Hepatocyte (in vitro differentiated cells): ENCODE data around the gene MACROD2. TPM values are rescaled to one million over a fixed set of nuclear protein-coding genes. Genes with fewer than 3 reads are reported as not detected.

Source experiments
- DNase-seq: peaks from one replicate; pipeline ENCODE4 v3.0.0-alpha.2; 2016; ENCODE audit warnings: low spot score
- H2AFZ ChIP-seq: fragments of 200-600 bp; sonication (generic); 2 replicates; pipeline ENCODE4 v1.6.0; 2016; ENCODE audit warnings: antibody characterized with exemption, mild to moderate bottlenecking
- H3K27ac ChIP-seq: fragments of 200-600 bp; sonication (generic); 2 replicates; pipeline ENCODE4 v1.5.1; 2016; ENCODE audit warnings: mild to moderate bottlenecking
- H3K27me3 ChIP-seq: fragments of 200-600 bp; sonication (generic); 2 replicates; pipeline ENCODE4 v1.6.1; 2016
- H3K36me3 ChIP-seq: fragments of 200-600 bp; sonication (generic); replicated peaks from 2 replicates; pipeline ENCODE4 v1.5.1; 2016; ENCODE audit warnings: low read depth; ENCODE audit not compliant: insufficient read depth
- H3K4me1 ChIP-seq: fragments of 200-600 bp; sonication (generic); 2 replicates; pipeline ENCODE4 v1.5.1; 2016; ENCODE audit warnings: mild to moderate bottlenecking, moderate library complexity; ENCODE audit not compliant: insufficient read depth
- H3K4me2 ChIP-seq: fragments of 200-600 bp; sonication (generic); 2 replicates; pipeline ENCODE4 v1.6.0; 2016
- H3K4me3 ChIP-seq: fragments of 200-600 bp; sonication (generic); 2 replicates; pipeline ENCODE4 v1.5.1; 2016; ENCODE audit warnings: mild to moderate bottlenecking
- H3K79me2 ChIP-seq: fragments of 200-600 bp; sonication (generic); 2 replicates; pipeline ENCODE4 v1.6.0; 2017; ENCODE audit warnings: mild to moderate bottlenecking
- H3K9me2 ChIP-seq: fragments of 200-600 bp; sonication (generic); replicated peaks from 2 replicates; pipeline ENCODE4 v1.6.0; 2017; ENCODE audit warnings: mild to moderate bottlenecking; ENCODE audit not compliant: insufficient read depth
- H3K9me3 ChIP-seq: fragments of 200-600 bp; sonication (generic); 2 replicates; pipeline ENCODE4 v1.5.1; 2016; ENCODE audit warnings: low read depth, mild to moderate bottlenecking
- H4K20me1 ChIP-seq: fragments of 200-600 bp; sonication (generic); 2 replicates; pipeline ENCODE4 v1.6.0; 2016; ENCODE audit warnings: mild to moderate bottlenecking; ENCODE audit not compliant: insufficient read depth, poor library complexity, severe bottlenecking
- CTCF ChIP-seq: fragments of 200-600 bp; sonication (generic); IDR thresholded peaks from 2 replicates; pipeline ENCODE4 v1.5.1; 2016; ENCODE audit warnings: antibody characterized with exemption, mild to moderate bottlenecking; ENCODE audit not compliant: poor library complexity
- EZH2 ChIP-seq: fragments of 200-600 bp; sonication (generic); IDR thresholded peaks from 2 replicates; pipeline ENCODE4 v1.6.1; 2016; ENCODE audit warnings: antibody characterized with exemption, mild to moderate bottlenecking, borderline replicate concordance
- EZH2phosphoT487 ChIP-seq: fragments of 200-600 bp; sonication (generic); IDR thresholded peaks from one replicate; pipeline ENCODE4 v1.6.1; 2018; ENCODE audit warnings: antibody characterized with exemption, mild to moderate bottlenecking, low read depth, moderate library complexity; ENCODE audit not compliant: unreplicated experiment, severe bottlenecking
- WGBS: methylation state at CpG from one replicate; pipeline ENCODE4 v1.1.6; 2016; ENCODE audit warnings: low lambda C conversion rate; ENCODE audit errors: missing lambda C conversion rate; 5-methylcytosine and 5-hydroxymethylcytosine counted together
- polyA plus RNA-seq: library from polyadenylated mRNA; unstranded; fragments of >200 nt; fragmentation: Nextera tagmentation; extraction: Ambion mirVana; gene quantifications from 2 replicates; pipeline ENCODE4 v1.2.1, GENCODE V29; 2016
- total RNA-seq: library from RNA; depleted of rRNA; stranded (reverse); fragments of >200 nt; gene quantifications from 2 replicates; pipeline ENCODE4 v1.2.3, GENCODE V29; 2014

MACROD2 gene
- total and polyA plus RNA-seq, 2 experiments from 2014 or later = 2.4 to 3.1 TPM

DNA sequence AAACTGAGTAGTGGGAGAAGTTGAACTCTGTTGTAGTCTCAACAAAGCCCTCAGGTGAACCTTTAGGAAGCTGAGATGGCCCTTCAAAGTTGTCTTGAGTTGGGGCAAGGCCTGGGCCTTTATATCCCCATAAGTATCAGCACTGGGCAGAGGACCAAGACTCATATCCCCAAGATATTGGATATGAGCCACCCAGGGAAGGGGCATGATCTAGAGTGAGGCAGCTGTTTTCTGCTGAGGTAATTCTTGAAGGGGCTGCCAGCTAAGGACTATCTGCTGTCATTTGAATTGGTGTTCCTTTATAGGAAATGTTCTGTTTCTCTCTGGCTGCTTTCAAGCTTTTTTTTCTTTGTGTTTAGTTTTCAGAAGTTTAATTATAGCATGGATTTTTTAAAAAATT lies 482.8 kb downstream of the MACROD2 start:
- no peaks in the 10 kb centered on the region for H4K20me1 ChIP-seq
- H3K27me3 ChIP-seq = no peaks in the 10 kb centered on the region
- no peaks in the 10 kb centered on the region for H3K4me1 ChIP-seq
- DNase-seq = no peak
- H3K9me2 ChIP-seq = no peaks in the 10 kb centered on the region
- H3K36me3 ChIP-seq = no peaks in the 10 kb centered on the region
- no peak overlapping the region for H3K4me3 ChIP-seq
- no peak overlapping the region for H3K27ac ChIP-seq
- no peak overlapping the region for H2AFZ ChIP-seq
- no peaks in the 10 kb centered on the region for H3K9me3 ChIP-seq
- H3K79me2 ChIP-seq = no peaks in the 10 kb centered on the region
- TF ChIP-seq EZH2 (no peak), EZH2phosphoT487 (no peak), CTCF (no peak)
- no peak overlapping the region for H3K4me2 ChIP-seq

GRCh38 chr20:14481863-14482262 lies 486.5 kb downstream of the MACROD2 start:
- H3K4me1 ChIP-seq = no peaks in the 10 kb centered on the region
- no peaks in the 10 kb centered on the region for H4K20me1 ChIP-seq
- no peak for TF ChIP-seq CTCF
- TF ChIP-seq EZH2phosphoT487 = no peak
- no peak for TF ChIP-seq EZH2
- no peak overlapping the region for H3K27ac ChIP-seq
- DNase-seq = no peak
- no peaks in the 10 kb centered on the region for H3K36me3 ChIP-seq
- no peak overlapping the region for H2AFZ ChIP-seq
- no peaks in the 10 kb centered on the region for H3K27me3 ChIP-seq
- H3K4me3 ChIP-seq = no peak overlapping the region
- H3K4me2 ChIP-seq = no peak overlapping the region
- no peaks in the 10 kb centered on the region for H3K79me2 ChIP-seq
- H3K9me3 ChIP-seq = no peaks in the 10 kb centered on the region
- WGBS = 95% methylated on average over 3 of the region's 3 CpGs
- H3K9me2 ChIP-seq = no peaks in the 10 kb centered on the region

GRCh38 chr20:14488212-14488611 lies 492.9 kb downstream of the MACROD2 start:
- no peak for DNase-seq
- Histone ChIP-seq H3K4me1 (peaks cover 4% of the 10 kb centered on the region), H3K4me2 (no peak overlapping the region), H4K20me1 (no peaks in the 10 kb centered on the region), H3K79me2 (no peaks in the 10 kb centered on the region), H2AFZ (no peak overlapping the region), H3K9me3 (no peaks in the 10 kb centered on the region), H3K27me3 (no peaks in the 10 kb centered on the region), H3K4me3 (no peak overlapping the region), H3K36me3 (no peaks in the 10 kb centered on the region), H3K9me2 (no peaks in the 10 kb centered on the region), H3K27ac (no peak overlapping the region)
- no peak for TF ChIP-seq EZH2phosphoT487
- no peak for TF ChIP-seq EZH2
- no peak for TF ChIP-seq CTCF
